Measurements from ENCODE around the gene FBXL14.

FBXL14 gene

GRCh38 chr12:1632702-1633101, 38.3 kb upstream of the FBXL14 start:
- in situ Hi-C loops (cut with HindIII; ENCODE audit: low pct_unique_long_range_greater_than_20kb, low sequenced_read_pairs), result no loop called here
- TF ChIP-seq JUND (IDR thresholded peaks at IDR 0.05; ENCODE audit: low read depth), result no peak
- DNase-seq (ENCODE audit: low read depth in 1 of 2, low spot score in 1 of 2), result no peak

DNA sequence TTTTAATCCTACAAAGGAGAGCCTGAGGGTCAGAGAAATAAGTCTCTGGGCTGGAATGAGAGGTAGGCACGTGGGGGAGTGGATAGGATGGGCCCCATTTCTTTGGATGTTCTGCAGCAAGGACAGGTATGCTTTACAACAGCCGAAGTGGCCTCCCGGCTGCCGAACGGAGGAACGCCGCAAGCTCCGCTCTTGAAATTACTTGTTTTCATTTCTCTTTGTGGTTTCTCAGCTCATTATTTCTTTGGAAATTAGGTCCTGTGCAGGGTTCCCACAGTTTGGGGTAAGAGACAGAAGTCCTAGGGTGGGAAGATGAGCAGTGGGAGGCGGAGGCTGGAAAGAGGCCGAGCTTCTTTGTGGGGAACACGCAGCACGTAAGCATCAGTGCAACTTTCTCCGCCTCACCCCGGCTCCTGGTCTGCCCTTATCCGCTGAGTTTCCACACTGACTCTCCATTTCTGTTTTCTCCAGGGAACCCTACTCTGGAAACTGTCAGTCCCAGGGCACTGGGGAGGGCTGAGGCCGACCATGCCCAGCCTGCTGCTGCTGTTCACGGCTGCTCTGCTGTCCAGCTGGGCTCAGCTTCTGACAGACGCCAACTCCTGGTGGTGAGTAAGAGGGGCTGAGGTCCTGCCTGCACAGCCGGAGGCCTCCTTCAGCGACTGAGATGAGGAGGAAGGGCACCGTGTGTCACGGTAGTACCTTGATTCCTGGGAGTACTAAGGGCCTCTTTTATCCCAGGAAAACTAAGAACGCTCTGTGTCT, 36.6 kb upstream of the FBXL14 start:
- TF ChIP-seq JUND (IDR thresholded peaks at IDR 0.05; ENCODE audit: low read depth), result no peak
- DNase-seq (ENCODE audit: low read depth in 1 of 2, low spot score in 1 of 2), result no peak
- in situ Hi-C loops (cut with HindIII; ENCODE audit: low pct_unique_long_range_greater_than_20kb, low sequenced_read_pairs), result no loop called here

DNA sequence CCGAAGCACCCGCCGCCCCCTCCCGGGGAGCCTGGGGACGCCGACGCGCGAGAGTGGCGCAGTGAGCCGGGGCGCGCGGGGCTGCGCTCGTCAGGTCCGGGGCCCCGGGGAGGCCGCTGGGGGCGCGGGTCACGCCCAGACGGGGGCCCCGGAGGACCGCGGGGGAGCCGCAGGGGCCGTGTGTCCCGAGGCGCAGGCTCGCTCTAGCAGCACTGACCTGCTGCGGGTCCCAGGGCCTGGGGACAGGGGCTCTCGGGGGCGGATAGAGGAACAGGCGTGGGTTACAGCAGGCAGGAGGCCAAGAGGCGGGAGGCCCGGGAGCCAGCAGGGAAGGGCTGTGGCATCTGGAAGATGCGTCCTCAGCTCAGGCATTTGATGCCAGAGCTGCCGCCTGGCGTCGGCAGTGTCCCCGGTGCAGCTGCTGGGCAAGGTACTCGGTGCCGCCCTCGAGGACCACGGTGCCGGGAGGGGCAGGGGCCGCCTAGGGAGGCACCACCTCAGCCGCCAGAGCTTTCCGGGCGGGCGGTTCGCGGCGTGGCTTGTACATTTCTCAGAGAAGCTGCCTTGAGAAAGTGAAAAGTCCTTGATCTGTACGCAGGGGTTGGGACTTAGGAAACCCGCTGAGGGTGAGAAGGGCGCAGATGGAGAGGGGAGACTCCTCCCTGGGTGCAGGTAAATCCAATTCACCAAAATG, 35.9 kb upstream of the FBXL14 start:
- in situ Hi-C loops (cut with HindIII; ENCODE audit: low pct_unique_long_range_greater_than_20kb, low sequenced_read_pairs), result no loop called here
- no peak for TF ChIP-seq JUND (IDR thresholded peaks at IDR 0.05; ENCODE audit: low read depth)
- peak in 1 of 2 experiments; percentile 46 for DNase-seq (ENCODE audit: low read depth in 1 of 2, low spot score in 1 of 2)

GRCh38 chr12:1629338-1630132, 35.2 kb upstream of the FBXL14 start:
- DNase-seq (ENCODE audit: low read depth in 1 of 2, low spot score in 1 of 2), result no peak
- no peak for TF ChIP-seq JUND (IDR thresholded peaks at IDR 0.05; ENCODE audit: low read depth)
- in situ Hi-C loops (cut with HindIII; ENCODE audit: low pct_unique_long_range_greater_than_20kb, low sequenced_read_pairs), result no loop called here

DNA sequence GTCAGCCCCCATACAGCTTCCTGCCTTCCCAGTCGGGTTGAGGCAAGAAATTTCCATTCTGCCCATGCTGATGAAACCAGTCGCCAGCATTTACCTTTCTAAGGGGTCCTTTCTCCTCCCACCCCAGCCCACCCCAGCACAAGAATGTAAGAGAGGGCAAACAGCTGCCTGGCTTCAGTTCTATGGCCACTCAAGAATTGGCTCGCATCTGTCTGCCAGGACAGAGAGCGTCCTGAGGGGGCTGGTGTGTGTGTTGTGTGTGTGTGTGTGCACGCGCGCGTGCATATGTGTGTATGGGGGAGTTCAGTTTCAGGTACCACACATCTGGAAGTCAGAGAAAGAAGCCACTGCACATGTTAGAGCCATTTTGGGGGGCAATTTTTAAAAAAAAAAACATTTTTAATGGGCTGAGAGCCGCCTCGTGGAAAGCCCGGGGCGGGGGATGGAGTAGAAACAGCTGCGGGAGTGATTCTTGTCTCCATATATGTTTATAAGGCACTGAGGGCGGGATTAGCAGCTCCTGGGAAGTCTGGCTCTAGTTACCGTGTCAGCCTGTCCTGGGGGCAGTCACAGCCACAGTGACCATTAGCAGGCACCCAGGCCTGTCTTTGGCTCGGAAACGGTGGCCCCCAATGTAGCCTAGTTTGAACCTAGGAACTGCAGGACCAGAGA, 34.4 kb upstream of the FBXL14 start, which contains the start of gene WNT5B:
TSS of gene WNT5B (plus strand) at position 566 of the 672 bp plus-strand sequence. CDS start 2,124 bp downstream, outside the sequence.
- no peak for TF ChIP-seq JUND (IDR thresholded peaks at IDR 0.05; ENCODE audit: low read depth)
- in situ Hi-C loops (cut with HindIII; ENCODE audit: low pct_unique_long_range_greater_than_20kb, low sequenced_read_pairs), result no loop called here
- DNase-seq (ENCODE audit: low read depth in 1 of 2, low spot score in 1 of 2), result no peak

DNA sequence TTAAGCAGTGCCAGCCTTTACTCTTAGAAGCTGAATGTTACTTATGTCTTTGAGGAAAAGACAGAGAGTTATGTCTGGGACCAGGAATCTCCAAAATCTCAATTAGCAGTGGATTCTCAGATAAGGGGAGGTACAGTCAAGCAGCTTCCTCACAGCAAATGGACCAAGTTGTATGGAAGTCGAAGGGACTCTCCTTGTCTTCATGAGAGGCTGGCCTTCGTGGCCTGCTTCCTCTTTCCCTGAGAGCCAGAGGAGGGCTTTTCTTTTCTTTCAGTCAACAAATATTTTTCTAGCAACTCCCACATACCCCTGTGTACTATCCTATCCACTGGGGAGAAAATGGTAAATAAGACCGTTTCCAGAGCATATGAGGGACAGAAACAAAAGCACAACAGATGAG, 28.0 kb upstream of the FBXL14 start:
- no peak for DNase-seq (ENCODE audit: low read depth in 1 of 2, low spot score in 1 of 2)
- in situ Hi-C loops (cut with HindIII; ENCODE audit: low pct_unique_long_range_greater_than_20kb, low sequenced_read_pairs), result no loop called here

DNA sequence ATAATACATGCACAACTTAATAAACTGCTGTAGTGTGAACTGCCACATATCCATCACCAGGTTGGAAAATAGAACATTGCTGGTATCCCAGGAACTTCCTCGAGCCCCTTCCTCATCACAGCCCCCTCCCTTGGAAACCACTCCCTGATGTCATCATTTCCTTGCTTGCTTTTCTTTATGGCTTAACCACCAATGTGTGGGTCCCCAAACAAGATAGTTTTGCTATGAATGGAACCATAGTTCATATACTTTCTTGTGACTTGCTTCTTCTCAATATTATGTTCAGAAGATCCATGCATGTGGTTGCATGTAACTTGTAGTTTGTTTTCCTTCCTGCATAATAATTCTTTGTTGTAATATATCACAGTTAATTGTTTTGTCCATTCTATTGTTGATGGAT, 25.7 kb upstream of the FBXL14 start:
- in situ Hi-C loops (cut with HindIII; ENCODE audit: low pct_unique_long_range_greater_than_20kb, low sequenced_read_pairs), result no loop called here
- no peak for TF ChIP-seq JUND (IDR thresholded peaks at IDR 0.05; ENCODE audit: low read depth)
- no peak for DNase-seq (ENCODE audit: low read depth in 1 of 2, low spot score in 1 of 2)

More for the DNA sequence above, 28.0 kb upstream of the FBXL14 start:
- no peak for TF ChIP-seq JUND (IDR thresholded peaks at IDR 0.05; ENCODE audit: low read depth)

- TF ChIP-seq JUND (IDR thresholded peaks at IDR 0.05; ENCODE audit: low read depth), result no peak
- no peak for DNase-seq (ENCODE audit: low read depth in 1 of 2, low spot score in 1 of 2)
- in situ Hi-C loops (cut with HindIII; ENCODE audit: low pct_unique_long_range_greater_than_20kb, low sequenced_read_pairs), result no loop called here
Measured at GRCh38 chr12:1619587-1619986, 25.2 kb upstream of the FBXL14 start.

- in situ Hi-C loops (cut with HindIII; ENCODE audit: low pct_unique_long_range_greater_than_20kb, low sequenced_read_pairs), result no loop called here
Measured at GRCh38 chr12:1619159-1619558, 24.8 kb upstream of the FBXL14 start.

GRCh38 chr12:1618489-1618888, 24.1 kb upstream of the FBXL14 start:
- in situ Hi-C loops (cut with HindIII; ENCODE audit: low pct_unique_long_range_greater_than_20kb, low sequenced_read_pairs), result no loop called here
- no peak for TF ChIP-seq JUND (IDR thresholded peaks at IDR 0.05; ENCODE audit: low read depth)
- no peak for DNase-seq (ENCODE audit: low read depth in 1 of 2, low spot score in 1 of 2)

More at GRCh38 chr12:1619159-1619558, 24.8 kb upstream of the FBXL14 start:
- DNase-seq (ENCODE audit: low read depth in 1 of 2, low spot score in 1 of 2), result no peak
- no peak for TF ChIP-seq JUND (IDR thresholded peaks at IDR 0.05; ENCODE audit: low read depth)

DNA sequence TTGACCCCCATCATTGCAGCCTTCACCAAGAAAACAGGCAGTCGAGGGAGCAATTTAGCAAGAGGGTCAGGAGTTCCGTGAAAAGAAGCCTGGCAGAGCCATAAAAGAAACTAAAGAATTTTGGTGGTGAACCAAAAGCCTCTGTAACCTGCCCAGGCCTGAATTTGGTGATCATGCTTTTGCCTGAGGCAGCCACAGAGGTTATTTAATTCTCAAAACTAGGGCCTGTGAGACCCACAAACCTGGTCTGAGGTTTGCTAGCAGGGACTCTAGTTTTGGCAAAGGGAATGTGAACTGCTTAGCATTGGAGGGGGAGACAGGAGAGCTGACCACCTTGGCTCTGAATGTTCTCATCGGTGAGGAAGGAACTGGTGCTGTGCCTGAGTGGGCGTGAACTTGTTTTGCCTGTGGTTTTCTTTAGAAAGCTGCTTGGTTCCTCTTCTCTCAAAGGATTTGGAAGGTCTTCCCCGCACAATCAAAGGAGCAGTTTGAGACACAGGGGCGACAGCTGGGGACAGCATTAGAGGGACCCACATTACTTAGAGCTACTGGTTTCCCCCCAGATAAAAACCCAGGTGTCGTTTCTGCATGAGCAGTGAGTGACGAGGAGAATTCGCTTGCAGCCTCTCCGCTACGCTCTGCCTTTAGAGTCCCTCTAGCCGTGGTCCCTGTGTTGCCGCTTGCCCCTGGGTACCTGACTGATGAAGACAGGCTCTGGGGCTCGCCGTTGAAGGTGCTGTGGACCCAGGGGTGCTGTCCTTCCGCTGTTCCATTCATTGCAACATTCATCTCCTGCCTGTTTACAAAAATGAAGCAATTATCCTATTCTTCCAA, 22.1 kb upstream of the FBXL14 start:
- no peak for TF ChIP-seq JUND (IDR thresholded peaks at IDR 0.05; ENCODE audit: low read depth)
- in situ Hi-C loops (cut with HindIII; ENCODE audit: low pct_unique_long_range_greater_than_20kb, low sequenced_read_pairs), result no loop called here
- DNase-seq (ENCODE audit: low read depth in 1 of 2, low spot score in 1 of 2), result no peak

Data from T47D (cell line).